GM12801 (cell line): ENCODE data around the gene ZNF333.

ENCODE experiments used
- TF ChIP-seq, protein P1 (sequence below): IDR thresholded peaks from one replicate; pipeline ENCODE4 v1.5.1; 2011; ENCODE audit warnings: control low read depth; ENCODE audit not compliant: insufficient read length; ENCODE audit errors: extremely low read depth

The ZNF333 gene

DNA sequence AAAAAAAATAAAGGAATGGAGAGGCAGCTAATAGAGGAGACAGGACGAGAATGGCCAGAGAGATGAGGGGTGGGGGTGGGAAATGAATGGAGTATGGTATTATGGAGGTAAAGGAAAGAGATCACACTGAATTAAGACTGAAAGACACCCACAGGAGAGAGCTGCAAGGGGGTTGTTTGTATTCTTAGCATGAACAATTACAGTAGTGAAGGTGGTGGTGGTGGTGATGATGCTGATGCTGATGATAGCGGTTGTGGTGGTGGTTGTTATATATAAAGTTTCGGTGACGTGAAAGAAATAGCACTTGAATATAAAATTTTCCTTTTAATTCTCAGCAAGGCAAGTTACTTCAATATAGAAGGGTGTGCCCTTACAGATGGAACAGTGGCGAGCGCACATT lies 12.4 kb upstream of the ZNF333 start:
- TF ChIP-seq, protein P1, sequence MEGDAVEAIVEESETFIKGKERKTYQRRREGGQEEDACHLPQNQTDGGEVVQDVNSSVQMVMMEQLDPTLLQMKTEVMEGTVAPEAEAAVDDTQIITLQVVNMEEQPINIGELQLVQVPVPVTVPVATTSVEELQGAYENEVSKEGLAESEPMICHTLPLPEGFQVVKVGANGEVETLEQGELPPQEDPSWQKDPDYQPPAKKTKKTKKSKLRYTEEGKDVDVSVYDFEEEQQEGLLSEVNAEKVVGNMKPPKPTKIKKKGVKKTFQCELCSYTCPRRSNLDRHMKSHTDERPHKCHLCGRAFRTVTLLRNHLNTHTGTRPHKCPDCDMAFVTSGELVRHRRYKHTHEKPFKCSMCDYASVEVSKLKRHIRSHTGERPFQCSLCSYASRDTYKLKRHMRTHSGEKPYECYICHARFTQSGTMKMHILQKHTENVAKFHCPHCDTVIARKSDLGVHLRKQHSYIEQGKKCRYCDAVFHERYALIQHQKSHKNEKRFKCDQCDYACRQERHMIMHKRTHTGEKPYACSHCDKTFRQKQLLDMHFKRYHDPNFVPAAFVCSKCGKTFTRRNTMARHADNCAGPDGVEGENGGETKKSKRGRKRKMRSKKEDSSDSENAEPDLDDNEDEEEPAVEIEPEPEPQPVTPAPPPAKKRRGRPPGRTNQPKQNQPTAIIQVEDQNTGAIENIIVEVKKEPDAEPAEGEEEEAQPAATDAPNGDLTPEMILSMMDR = no peak

DNA sequence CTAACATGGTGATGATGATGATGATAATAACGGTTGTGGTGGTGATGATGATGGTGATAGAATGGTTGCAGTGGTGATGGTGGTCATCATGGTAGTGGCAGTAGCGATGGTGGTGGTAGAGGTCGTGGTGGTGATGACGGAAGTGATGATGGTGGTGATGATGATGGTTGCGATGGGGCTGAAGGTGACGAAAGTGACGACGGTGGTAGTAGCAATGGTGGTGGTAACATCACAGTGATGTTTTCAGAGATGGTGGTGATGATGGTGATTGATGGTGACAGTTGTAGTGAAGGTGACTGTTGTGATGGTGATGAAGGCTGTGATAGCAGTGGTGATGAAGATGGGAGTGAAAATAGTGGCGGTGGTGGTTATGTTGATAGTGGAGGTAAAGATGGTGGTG lies 11.6 kb upstream of the ZNF333 start:
- TF ChIP-seq, protein P1 = no peak

GRCh38 chr19:14682084-14682483 lies 7.8 kb upstream of the ZNF333 start:
- TF ChIP-seq, protein P1 = no peak

- TF ChIP-seq, protein P1 = no peak
Observed at GRCh38 chr19:14683439-14683838, 6.4 kb upstream of the ZNF333 start.

DNA sequence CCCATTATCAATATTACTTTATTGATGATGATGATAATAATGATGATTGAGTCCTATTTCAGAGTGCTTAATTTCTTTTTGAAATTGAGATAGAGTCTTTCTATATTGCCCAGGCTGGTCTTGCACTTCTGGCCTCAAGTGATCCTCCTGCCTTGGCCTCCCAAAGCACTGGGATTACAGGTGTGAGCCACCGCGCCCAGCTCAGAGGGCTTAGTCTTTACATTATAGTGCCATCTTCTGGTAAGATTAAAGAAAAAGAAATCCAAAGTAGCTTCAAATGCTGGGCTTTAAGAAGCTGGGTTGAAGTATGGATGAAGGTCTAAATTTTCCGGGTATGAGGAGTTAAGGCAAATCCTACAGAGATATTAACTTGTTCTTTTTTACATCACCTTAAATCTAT lies 3.4 kb upstream of the ZNF333 start:
- TF ChIP-seq, protein P1 = no peak

- TF ChIP-seq, protein P1 = no peak
Observed at GRCh38 chr19:14694641-14695266, 4.9 kb downstream of the ZNF333 start.

DNA sequence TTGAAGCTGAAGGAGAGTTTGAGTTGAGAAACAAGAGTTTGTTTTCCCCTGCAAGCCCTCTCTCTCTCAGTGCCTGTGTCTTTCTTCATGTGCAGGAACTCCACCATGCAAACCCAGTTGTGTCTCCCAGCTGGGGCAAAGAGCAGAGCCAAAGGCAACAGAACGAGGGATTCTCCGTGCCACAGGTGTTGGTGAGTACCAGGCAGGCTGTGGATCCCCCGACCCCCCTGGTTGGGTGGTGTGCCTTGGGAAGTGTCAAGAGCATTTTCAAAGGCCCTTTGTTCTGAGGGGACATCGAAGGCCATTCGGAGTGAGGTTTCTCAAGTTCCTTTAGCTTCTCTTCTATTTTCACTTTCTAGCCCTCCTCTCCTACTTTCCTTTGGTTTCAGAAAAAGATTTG lies 5.6 kb downstream of the ZNF333 start:
- TF ChIP-seq, protein P1 = no peak
